DMS53 treated with DMSO at 0.1 percent for 48 hours (cell line): ENCODE data around the gene KATNAL2.
A peak's percentile ranks its signal among the peaks of the same experiment; 100 is the strongest.
"Not testable (repeated sequence)": the region's sequence is repeated elsewhere in the genome, so short reads cannot be mapped to it uniquely, and the experiment has no call there.

Experiments used
- DNase-seq: peaks from one replicate; lab custom pipeline; 2025; ENCODE audit not compliant: unreplicated experiment; lab: John Stamatoyannopoulos, UW

The KATNAL2 gene

DNA sequence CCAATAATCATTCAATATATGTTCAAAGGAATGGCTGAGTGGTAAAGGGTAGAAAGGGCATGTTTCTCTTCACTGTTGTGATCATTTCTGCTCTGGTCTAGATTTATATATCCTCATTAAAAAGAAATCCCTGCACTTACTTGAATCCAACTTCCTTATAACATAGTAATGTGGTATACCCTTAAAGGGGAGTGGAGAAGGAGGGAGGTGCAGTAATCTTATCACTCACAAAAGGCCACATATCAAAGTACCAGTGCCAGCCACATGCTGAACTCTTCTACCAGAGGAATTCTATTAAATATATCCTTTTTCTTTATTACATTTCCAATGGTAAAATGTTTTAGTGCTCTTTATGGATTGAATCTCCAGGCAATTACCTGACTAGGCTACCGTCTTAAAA lies 3.3 kb downstream of the KATNAL2 start:
- no peak for DNase-seq

DNA sequence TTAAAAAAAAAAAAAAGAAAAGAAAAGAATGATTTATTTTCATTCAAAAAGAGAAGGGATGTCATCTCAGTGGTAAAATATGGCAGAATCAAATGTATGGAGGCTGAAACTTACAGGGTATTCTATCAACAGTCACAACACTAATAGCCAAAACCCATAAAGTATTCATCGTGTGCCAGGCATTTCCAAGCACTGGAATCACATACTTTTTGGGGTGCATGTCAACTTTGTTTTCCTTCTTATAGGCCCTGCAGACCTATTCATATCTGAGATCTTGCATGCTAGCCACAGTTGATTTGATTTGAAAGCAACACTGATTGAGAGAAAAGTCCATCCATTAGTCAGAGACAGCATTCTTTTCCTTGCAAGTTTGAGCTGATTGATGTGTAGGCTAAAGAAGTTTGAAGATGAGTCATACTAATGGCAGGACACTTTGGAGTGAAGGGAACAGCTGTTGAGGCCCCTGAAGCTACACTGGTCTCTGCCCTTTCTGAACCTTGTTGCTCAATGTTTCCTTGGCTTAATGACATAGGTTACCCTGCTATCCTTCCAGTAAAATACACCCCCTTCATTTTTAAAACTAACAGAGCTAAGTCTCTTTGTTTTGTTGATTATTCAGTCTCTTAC lies 22.0 kb downstream of the KATNAL2 start:
- DNase-seq, result no peak

DNA sequence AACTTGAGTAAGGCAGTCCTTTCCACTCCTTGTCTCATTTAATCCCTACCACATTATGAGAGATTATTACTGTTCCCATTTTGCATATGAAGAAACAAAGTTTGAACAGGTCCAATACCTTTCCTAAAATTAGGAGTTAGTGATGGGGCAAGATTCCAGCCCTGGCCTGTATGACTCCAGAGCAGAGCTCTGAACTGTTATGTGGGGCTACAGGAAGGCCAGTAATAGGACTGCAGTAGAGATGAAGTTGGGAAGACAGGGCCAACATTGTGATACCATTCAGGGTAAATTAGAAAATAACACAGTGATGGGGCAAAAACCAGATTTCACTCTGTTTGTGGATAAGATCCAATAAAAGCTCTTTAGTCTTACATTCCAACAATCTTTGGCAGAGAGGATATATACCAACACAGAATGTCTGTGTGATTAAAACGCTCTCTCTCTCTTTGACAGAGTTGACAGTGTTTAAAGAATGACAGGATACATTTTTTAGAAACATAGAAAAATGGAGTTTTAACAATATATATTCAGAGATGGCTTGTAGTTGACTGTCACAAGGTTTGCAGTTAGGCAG lies 22.7 kb downstream of the KATNAL2 start:
- no peak for DNase-seq

DNA sequence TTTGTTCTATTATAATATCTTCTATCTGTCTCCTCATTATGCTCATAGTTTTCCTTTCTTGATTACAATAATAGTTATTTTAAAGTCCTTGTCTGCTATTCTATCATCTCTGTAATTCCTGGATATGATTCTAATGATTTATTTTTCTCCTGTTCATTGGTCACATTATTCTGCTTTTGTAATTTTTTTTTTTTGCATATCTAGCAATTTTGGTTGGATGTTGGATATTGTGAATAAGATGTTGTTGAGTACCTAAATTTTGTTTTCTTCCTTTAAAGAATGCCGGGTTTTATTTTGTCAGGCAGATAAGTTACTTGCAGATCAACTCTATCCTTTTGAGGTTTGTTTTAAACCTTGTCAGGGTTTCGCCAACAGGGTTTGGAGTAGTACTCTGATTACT lies 25.2 kb downstream of the KATNAL2 start:
- DNase-seq, result no peak

DNA sequence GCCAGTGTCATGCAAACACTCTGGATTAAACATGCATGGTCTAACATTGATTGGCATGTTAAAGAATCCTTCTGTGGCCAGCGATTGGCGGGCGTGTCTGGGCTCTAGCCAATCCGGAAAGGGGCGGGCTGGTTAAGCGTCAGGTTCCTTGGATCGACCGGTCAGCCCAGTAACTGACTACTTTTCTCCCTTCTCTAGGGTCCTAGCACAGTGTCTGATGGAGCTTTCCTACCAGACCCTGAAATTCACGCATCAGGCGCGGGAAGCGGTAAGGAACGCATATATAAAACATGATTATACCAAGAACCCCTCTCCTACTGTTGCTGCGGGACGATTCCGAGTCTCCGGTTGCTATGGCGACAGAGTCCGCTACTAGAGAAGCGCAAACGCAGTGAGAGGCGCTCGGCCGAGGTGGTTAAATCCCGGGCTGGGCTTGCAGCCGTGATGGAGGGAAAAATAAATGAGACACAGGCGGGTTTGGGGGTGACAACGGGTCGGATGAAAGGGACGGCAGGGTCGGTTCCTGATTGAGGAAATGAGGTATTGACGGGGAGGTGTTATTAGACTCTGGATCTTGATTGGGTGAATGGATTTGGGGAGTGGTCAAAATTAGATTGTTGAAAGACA lies 29.4 kb downstream of the KATNAL2 start:
- peak; percentile 98 for DNase-seq

DNA sequence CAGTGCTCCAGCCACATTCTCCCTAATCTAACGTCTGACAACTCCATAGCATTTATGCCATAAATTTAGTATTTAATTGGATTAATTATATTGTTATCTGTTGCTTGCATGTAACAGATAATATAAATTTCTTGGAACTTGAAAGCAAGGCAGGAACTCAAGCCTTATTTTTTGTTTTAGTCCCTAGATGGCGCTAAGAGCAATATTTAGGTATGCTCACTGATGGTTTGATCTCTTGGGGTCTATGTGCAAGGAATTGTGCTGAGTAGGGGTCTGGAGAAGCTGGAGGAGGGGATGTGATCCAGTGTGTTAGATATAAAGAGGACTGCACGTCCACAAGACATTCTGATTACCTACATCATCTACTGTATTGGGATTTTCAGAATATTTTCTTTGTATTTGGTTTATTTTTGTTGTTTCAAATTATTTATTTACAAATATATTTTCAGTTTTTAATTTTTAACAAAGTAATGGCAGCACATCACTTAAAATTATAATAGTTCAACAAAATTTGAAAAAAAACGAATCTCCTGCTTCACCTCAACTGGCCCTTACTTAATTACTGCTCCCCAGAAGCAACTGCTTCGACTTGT lies 32.8 kb downstream of the KATNAL2 start:
- DNase-seq, result peak; percentile 55

DNA sequence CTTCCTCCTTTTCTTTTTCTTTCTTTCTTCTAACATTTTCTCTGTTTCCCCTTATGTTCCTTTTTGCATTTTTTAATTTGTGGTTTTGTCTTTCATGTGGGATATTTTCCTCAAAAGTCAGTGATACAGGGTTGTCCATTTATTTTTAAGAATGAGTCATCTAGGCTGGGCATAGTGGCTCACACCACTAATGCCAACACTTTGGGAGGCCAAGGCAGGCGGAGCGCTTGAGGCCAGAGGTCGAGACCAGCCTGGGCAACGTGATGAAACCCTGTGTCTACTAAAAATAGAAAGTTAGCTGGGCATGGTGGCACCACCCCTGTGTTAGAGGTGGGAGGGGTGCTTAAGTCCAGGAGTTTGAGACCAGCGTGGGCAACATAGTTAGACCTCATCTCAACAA lies 35.8 kb downstream of the KATNAL2 start:
- DNase-seq, result no peak

DNA sequence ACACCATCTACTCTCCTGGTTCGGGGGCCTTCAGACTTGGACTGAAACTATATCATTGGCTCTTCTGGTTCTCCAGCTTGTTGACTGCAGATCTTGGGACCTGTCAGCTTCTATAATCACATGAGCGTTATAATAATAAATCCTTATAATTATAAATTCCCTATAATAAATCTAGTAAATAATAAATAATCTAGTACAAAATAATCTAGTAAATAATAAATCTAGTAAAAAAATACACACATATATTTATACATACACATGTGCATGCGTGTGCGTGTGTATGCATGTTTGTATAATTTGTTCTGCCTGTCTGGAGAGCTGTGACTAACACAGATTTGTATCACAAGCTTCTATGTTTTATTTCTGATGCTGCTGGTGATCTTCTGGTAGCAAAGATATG lies 40.8 kb downstream of the KATNAL2 start:
- DNase-seq, result no peak

DNA sequence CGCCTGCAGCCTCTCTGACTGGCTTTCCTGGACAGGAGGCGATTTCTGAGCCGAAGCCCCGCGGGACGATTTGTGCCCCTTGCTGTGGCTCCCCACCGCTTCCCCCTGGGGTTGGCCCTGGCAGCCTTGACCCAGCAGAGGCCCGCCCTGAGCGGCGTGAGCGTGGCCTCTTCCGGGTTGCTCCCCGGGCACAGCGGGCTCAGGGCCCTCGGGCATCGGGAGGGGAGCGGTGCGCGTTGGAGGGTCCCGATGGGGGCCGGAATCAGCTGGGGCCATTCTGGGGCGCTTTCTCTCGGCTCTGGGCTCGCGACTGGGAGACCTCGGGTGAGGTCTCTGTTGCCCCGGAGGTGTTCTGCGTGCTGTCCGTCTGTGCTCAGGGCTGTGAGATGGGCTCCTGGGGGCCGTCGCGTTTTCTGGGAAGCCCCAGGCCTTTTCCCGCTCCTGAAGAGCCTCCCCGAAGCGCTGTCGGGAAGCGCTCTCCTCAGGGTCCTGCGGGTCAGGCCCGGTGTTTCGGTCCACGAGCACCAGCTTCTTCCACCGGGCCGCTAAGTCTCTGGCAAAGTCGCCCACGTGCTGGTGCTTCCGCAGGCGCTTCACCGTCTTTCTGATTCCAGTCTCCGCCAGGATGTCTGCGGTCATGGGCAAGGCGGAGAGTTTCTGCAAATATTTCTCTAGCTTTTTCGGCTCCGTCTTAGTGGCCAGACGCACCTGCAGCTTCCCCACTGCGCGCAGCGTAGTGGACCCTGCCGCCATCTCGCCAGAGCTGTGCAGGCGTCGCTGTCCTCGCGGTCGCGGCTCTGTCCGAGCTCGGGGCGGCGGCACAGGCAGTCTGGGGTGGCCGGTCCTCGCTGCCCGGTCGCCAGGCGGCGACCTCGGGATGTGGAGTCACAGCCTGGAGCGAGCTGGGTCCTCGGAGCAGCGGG lies 46.5 kb downstream of the KATNAL2 start:
- not testable (repeated sequence) for DNase-seq

DNA sequence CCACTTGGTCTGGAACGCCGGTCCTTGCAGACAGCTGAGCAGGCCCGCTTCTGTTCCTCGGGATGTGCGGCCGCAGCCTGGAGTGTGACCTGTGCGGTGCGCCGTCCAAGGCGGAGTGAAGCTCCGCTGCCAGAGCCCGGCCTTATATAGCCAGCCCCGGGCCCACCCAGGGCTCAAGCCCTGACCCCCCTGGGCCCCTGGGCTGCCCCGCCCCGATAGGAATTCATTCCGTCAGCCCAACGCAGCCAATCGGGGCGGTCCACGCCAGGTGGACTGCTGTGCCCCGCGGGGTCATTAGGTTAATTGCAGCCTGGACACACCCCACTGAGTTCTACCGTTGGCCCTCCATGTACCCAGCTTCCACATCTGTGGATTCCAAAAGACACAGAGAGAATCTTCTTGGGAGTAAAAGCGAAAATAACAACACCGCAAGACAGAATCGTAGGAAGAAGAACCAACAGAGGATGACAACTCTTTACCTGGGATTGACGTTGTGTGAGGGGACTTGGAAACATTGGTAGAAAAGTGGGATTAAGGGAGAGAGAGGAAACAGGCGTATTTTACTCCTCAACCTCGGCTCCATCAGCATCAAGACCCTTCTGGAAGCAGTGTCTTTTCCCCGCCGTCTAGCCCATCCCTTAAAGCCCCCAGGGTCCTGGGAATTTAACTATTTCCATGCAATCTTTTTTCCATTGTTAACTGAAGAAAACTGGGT lies 47.3 kb downstream of the KATNAL2 start:
- not testable (repeated sequence) for DNase-seq

DNA sequence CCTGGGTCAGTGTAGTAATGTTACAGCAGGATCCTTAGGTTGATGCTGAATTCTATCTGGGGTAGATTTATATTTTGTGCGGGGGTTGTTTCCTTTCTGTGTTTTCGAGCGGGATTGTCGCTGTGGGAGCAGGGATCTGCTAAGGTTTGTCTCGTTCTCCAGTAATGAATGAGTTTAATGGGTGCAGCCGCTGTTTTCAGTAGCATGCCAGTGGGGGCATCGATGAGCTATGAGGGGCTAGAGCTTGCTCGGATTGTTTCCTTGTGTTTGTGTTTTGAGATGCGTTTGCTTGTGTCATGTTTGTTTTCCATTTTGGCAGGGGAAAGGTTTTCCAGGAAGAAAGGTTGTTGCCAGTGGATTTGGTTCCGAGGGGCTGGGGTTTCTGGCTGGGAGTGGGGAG lies 48.9 kb downstream of the KATNAL2 start:
- not testable (repeated sequence) for DNase-seq

DNA sequence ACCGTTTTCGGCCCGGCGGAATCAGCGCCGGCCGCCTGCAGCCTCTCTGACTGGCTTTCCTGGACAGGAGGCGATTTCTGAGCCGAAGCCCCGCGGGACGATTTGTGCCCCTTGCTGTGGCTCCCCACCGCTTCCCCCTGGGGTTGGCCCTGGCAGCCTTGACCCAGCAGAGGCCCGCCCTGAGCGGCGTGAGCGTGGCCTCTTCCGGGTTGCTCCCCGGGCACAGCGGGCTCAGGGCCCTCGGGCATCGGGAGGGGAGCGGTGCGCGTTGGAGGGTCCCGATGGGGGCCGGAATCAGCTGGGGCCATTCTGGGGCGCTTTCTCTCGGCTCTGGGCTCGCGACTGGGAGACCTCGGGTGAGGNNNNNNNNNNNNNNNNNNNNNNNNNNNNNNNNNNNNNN lies 52.1 kb downstream of the KATNAL2 start:
- not testable (repeated sequence) for DNase-seq

DNA sequence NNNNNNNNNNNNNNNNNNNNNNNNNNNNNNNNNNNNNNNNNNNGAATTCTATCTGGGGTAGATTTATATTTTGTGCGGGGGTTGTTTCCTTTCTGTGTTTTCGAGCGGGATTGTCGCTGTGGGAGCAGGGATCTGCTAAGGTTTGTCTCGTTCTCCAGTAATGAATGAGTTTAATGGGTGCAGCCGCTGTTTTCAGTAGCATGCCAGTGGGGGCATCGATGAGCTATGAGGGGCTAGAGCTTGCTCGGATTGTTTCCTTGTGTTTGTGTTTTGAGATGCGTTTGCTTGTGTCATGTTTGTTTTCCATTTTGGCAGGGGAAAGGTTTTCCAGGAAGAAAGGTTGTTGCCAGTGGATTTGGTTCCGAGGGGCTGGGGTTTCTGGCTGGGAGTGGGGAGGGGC lies 102.5 kb downstream of the KATNAL2 start:
- DNase-seq, result not testable (repeated sequence)

DNA sequence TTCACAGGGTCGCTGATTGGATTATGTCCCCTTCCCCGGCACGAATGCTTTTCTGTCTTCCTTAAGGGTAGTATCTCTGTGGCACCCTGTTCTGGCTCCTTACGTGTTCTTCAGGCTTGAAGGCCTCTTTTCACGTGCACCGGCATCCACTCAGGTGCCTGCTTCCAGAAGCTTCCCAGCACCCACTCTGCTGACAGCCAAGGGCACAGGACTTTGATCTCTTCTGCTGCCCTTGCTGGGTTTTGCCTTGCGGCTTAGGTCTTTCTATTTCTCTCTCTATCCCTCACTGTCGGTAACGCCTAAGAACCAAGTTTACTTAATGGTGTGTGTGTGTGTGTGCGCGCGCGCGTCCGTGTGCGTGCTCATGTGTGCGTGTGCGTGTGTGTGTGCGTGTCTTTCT lies 103.4 kb downstream of the KATNAL2 start:
- DNase-seq, result not testable (repeated sequence)

DNA sequence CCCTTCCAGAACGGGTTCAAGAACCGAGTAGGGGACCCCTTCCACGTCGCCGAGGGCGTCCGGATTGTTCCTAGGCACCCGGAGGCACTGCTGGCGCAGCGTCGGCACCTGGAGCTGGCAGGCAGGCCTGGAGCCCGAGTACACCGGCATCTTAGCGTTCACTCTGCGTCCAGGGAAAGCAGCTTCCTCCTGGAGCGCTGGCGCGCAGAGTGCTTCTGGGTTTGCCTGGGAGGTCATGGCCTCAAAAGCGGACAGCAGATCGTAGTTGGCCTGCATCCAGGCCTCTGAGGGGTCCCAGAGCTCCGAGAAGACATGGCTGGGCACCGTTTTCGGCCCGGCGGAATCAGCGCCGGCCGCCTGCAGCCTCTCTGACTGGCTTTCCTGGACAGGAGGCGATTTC lies 105.4 kb downstream of the KATNAL2 start:
- not testable (repeated sequence) for DNase-seq

DNA sequence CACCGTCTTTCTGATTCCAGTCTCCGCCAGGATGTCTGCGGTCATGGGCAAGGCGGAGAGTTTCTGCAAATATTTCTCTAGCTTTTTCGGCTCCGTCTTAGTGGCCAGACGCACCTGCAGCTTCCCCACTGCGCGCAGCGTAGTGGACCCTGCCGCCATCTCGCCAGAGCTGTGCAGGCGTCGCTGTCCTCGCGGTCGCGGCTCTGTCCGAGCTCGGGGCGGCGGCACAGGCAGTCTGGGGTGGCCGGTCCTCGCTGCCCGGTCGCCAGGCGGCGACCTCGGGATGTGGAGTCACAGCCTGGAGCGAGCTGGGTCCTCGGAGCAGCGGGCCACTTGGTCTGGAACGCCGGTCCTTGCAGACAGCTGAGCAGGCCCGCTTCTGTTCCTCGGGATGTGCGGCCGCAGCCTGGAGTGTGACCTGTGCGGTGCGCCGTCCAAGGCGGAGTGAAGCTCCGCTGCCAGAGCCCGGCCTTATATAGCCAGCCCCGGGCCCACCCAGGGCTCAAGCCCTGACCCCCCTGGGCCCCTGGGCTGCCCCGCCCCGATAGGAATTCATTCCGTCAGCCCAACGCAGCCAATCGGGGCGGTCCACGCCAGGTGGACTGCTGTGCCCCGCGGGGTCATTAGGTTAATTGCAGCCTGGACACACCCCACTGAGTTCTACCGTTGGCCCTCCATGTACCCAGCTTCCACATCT lies 106.5 kb downstream of the KATNAL2 start:
- not testable (repeated sequence) for DNase-seq

DNA sequence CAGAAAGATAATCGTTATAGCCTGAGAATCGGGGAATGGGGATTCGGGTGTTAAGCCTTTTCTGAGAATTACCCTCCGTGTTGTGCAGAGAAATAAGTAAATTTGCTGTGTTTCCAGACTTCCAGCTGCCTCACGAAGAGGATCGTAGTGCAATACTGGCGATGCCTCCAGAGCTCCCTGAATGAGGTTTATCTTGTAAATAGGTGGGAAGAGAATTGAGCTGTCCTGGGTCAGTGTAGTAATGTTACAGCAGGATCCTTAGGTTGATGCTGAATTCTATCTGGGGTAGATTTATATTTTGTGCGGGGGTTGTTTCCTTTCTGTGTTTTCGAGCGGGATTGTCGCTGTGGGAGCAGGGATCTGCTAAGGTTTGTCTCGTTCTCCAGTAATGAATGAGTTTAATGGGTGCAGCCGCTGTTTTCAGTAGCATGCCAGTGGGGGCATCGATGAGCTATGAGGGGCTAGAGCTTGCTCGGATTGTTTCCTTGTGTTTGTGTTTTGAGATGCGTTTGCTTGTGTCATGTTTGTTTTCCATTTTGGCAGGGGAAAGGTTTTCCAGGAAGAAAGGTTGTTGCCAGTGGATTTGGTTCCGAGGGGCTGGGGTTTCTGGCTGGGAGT lies 108.3 kb downstream of the KATNAL2 start:
- not testable (repeated sequence) for DNase-seq

DNA sequence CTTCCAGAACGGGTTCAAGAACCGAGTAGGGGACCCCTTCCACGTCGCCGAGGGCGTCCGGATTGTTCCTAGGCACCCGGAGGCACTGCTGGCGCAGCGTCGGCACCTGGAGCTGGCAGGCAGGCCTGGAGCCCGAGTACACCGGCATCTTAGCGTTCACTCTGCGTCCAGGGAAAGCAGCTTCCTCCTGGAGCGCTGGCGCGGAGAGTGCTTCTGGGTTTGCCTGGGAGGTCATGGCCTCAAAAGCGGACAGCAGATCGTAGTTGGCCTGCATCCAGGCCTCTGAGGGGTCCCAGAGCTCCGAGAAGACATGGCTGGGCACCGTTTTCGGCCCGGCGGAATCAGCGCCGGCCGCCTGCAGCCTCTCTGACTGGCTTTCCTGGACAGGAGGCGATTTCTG lies 111.3 kb downstream of the KATNAL2 start:
- not testable (repeated sequence) for DNase-seq

DNA sequence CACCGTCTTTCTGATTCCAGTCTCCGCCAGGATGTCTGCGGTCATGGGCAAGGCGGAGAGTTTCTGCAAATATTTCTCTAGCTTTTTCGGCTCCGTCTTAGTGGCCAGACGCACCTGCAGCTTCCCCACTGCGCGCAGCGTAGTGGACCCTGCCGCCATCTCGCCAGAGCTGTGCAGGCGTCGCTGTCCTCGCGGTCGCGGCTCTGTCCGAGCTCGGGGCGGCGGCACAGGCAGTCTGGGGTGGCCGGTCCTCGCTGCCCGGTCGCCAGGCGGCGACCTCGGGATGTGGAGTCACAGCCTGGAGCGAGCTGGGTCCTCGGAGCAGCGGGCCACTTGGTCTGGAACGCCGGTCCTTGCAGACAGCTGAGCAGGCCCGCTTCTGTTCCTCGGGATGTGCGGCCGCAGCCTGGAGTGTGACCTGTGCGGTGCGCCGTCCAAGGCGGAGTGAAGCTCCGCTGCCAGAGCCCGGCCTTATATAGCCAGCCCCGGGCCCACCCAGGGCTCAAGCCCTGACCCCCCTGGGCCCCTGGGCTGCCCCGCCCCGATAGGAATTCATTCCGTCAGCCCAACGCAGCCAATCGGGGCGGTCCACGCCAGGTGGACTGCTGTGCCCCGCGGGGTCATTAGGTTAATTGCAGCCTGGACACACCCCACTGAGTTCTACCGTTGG lies 112.4 kb downstream of the KATNAL2 start:
- not testable (repeated sequence) for DNase-seq
